GM18499 (cell line): ENCODE data around the gene TMEM203.

Experiments
- ATAC-seq: cut with Tn5 transposase; IDR thresholded peaks from one replicate; pipeline ENCODE4 v1.9.1; 2021; ENCODE audit warnings: moderate number of reproducible peaks; ENCODE audit not compliant: insufficient read depth, unreplicated experiment

Gene TMEM203

GRCh38 chr9:137157618-137158415 is 47.6 kb downstream of the TMEM203 start:
- ATAC-seq = no peak

GRCh38 chr9:137156567-137157375 is 48.7 kb downstream of the TMEM203 start:
- ATAC-seq = no peak
